NCI-H2029 (cell line): ENCODE measurements around the gene MYOG.

Experiments
- DNase-seq: peaks from one replicate; lab custom pipeline; 2025; lab: John Stamatoyannopoulos, UW

MYOG gene

GRCh38 chr1:203046984-203047630 is 38.7 kb downstream of the MYOG start:
- DNase-seq, result no peak

GRCh38 chr1:203045821-203046594 is 39.8 kb downstream of the MYOG start:
- DNase-seq, result no peak

GRCh38 chr1:203045336-203045735 is 40.5 kb downstream of the MYOG start:
- DNase-seq, result no peak

- DNase-seq, result no peak
These were observed 41.1 kb downstream of the MYOG start for GRCh38 chr1:203044546-203045250.

- DNase-seq, result no peak
These were observed 41.8 kb downstream of the MYOG start for GRCh38 chr1:203043830-203044545.

- no peak for DNase-seq
These were observed 44.4 kb downstream of the MYOG start for GRCh38 chr1:203041351-203041932.

GRCh38 chr1:203040513-203041275 is 45.1 kb downstream of the MYOG start:
- no peak for DNase-seq

GRCh38 chr1:203039609-203040512 is 46.0 kb downstream of the MYOG start:
- DNase-seq, result no peak

GRCh38 chr1:203038891-203039608 is 46.8 kb downstream of the MYOG start:
- peak; percentile 65 for DNase-seq

- no peak for DNase-seq
These were observed 47.5 kb downstream of the MYOG start for GRCh38 chr1:203038217-203038741.

GRCh38 chr1:203037509-203038190 is 48.2 kb downstream of the MYOG start:
- no peak for DNase-seq

- no peak for DNase-seq
These were observed 49.3 kb downstream of the MYOG start for GRCh38 chr1:203036537-203036936.

GRCh38 chr1:203036135-203036534 is 49.7 kb downstream of the MYOG start:
- DNase-seq, result no peak

GRCh38 chr1:203035111-203036000 is 50.5 kb downstream of the MYOG start:
- DNase-seq, result no peak

GRCh38 chr1:203034422-203035110 is 51.2 kb downstream of the MYOG start:
- DNase-seq, result no peak

GRCh38 chr1:203033917-203034316 is 51.9 kb downstream of the MYOG start:
- no peak for DNase-seq

GRCh38 chr1:203033287-203033686 is 52.5 kb downstream of the MYOG start:
- DNase-seq, result no peak
